ENCODE results near the gene NOTCH1.

DNA sequence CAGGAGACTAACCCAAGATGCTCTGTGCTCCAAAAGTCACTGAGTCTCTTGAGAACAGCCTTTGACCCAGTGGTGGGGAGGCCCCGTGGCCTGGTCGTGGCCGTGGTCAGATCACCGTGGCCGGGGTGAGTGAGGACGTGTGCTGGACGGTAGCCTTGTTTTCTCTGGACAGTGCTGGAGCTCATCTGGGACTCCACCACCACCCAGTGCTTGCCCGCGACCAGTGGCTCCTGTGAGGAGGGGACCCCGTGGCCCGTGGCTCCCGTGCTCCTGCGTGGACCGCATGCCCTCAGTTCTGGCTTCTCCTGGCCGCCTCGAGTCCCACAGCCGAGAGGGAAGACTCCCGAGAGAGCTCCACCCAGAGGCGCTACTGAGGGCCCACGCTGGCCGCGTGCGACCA, 15.9 kb upstream of the NOTCH1 start:
- TF ChIP-seq SIN3A (conservative IDR thresholded peaks at IDR 0.05 in 1 of 2, IDR thresholded peaks at IDR 0.05 in 1 of 2; ENCODE audit: low read depth in 1 of 2, low read length in 2 of 2) (no peak), EZH2 (IDR thresholded peaks at IDR 0.05; ENCODE audit: low read depth, low read length, severe bottlenecking) (no peak), TBP (IDR thresholded peaks at IDR 0.05; ENCODE audit: low read depth, low read length) (no peak), FOSL1 (IDR thresholded peaks at IDR 0.05; ENCODE audit: insufficient read depth, low read depth, low read length) (no peak), KDM5A (IDR thresholded peaks at IDR 0.05; ENCODE audit: low read length) (no peak), MAFK (IDR thresholded peaks at IDR 0.05; ENCODE audit: low read depth, low read length) (no peak), SIX5 (IDR thresholded peaks at IDR 0.05; ENCODE audit: low read depth, low read length) (no peak), CEBPB (IDR thresholded peaks at IDR 0.05; ENCODE audit: low read depth, low read length) (no peak)
- TF ChIP-seq, protein P1, sequence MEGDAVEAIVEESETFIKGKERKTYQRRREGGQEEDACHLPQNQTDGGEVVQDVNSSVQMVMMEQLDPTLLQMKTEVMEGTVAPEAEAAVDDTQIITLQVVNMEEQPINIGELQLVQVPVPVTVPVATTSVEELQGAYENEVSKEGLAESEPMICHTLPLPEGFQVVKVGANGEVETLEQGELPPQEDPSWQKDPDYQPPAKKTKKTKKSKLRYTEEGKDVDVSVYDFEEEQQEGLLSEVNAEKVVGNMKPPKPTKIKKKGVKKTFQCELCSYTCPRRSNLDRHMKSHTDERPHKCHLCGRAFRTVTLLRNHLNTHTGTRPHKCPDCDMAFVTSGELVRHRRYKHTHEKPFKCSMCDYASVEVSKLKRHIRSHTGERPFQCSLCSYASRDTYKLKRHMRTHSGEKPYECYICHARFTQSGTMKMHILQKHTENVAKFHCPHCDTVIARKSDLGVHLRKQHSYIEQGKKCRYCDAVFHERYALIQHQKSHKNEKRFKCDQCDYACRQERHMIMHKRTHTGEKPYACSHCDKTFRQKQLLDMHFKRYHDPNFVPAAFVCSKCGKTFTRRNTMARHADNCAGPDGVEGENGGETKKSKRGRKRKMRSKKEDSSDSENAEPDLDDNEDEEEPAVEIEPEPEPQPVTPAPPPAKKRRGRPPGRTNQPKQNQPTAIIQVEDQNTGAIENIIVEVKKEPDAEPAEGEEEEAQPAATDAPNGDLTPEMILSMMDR (IDR thresholded peaks at IDR 0.05; ENCODE audit: control extremely low read depth in 1 of 3, insufficient read depth in 1 of 3, low read depth in 1 of 3, low read length in 3 of 3), result no peak
- TF ChIP-seq, protein P2, sequence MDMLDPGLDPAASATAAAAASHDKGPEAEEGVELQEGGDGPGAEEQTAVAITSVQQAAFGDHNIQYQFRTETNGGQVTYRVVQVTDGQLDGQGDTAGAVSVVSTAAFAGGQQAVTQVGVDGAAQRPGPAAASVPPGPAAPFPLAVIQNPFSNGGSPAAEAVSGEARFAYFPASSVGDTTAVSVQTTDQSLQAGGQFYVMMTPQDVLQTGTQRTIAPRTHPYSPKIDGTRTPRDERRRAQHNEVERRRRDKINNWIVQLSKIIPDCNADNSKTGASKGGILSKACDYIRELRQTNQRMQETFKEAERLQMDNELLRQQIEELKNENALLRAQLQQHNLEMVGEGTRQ (IDR thresholded peaks at IDR 0.05; ENCODE audit: low read length), result no peak
